ENCODE measurements around the gene RNF17.

The RNF17 gene

DNA sequence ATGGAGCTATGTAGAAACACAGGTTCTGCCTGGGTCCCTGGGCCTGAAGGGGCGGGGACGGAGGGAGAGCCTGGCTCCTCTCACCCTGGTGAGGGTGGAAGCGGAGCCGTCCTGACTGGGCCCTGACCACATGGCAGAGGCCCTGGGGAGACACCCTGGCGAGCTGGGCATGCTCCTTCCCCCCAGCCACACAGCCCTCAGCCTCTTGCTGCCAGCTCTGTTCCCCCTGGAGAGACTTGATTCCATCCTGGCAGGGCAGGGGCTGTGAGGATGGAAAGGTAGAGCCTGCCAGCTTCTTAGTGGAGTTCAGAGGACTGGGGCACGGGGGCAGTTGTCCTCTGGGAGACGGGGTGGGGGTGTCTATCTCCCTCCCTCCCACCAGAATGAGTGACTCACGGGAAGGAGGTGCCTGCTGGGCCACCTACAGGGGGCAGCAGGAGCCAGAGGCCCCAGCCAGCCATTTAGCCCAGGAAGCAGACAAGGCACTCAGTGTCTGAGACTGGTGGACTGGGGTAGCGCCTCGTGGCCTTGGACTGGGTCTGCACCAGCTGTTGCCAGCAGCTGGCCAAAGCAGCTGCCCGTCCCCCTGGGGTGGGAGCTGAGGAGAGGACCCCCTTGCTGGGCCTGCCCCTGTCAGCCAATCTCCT, 22.8 kb upstream of the RNF17 start:
- Histone ChIP-seq H3K27me3 (ENCODE audit: insufficient read depth, poor library complexity, severe bottlenecking) (peaks cover 21% of the 10 kb centered on the region), H3K27ac (replicated peaks) (no peak overlapping the region), H3K4me3 (replicated peaks; ENCODE audit: insufficient read depth, low read length) (no peak overlapping the region)
- TF ChIP-seq GABPA (IDR thresholded peaks at IDR 0.05; ENCODE audit: low read depth), result no peak
- TF ChIP-seq, protein P1, sequence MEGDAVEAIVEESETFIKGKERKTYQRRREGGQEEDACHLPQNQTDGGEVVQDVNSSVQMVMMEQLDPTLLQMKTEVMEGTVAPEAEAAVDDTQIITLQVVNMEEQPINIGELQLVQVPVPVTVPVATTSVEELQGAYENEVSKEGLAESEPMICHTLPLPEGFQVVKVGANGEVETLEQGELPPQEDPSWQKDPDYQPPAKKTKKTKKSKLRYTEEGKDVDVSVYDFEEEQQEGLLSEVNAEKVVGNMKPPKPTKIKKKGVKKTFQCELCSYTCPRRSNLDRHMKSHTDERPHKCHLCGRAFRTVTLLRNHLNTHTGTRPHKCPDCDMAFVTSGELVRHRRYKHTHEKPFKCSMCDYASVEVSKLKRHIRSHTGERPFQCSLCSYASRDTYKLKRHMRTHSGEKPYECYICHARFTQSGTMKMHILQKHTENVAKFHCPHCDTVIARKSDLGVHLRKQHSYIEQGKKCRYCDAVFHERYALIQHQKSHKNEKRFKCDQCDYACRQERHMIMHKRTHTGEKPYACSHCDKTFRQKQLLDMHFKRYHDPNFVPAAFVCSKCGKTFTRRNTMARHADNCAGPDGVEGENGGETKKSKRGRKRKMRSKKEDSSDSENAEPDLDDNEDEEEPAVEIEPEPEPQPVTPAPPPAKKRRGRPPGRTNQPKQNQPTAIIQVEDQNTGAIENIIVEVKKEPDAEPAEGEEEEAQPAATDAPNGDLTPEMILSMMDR (IDR thresholded peaks at IDR 0.05; ENCODE audit: insufficient read depth, low read length), result peak; percentile 7
- no peak for DNase-seq (ENCODE audit: low read depth in 1 of 2, low spot score in 1 of 2)

DNA sequence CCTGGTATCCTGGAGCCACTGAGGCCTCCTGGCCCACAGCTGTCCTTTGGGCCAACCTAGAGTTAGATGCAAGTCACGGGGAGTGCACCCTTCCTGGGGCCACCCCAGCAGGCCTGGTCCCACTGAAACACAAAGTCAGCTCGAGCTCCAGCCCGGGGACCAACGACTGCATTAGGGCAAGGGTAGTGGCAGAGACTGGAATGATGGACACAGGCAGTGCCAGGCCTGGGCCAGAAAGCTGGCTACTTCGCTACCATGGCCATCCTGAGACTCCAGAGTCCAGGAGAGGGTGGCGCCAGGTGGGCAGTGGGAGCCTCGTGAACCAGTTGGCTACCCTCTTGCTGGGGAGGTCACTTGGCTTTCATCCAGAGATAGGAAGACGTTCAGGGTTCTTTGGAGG, 22.2 kb upstream of the RNF17 start:
- Histone ChIP-seq H3K27me3 (ENCODE audit: insufficient read depth, poor library complexity, severe bottlenecking) (peaks cover 28% of the 10 kb centered on the region), H3K4me3 (replicated peaks; ENCODE audit: insufficient read depth, low read length) (no peak overlapping the region), H3K27ac (replicated peaks) (no peak overlapping the region)
- no peak for DNase-seq (ENCODE audit: low read depth in 1 of 2, low spot score in 1 of 2)
- TF ChIP-seq SPI1 (IDR thresholded peaks at IDR 0.05; ENCODE audit: borderline replicate concordance, low read depth), result no peak
- no peak for TF ChIP-seq GABPA (IDR thresholded peaks at IDR 0.05; ENCODE audit: low read depth)
- no peak for TF ChIP-seq POLR2AphosphoS5 (IDR thresholded peaks at IDR 0.05; ENCODE audit: low read depth)
- TF ChIP-seq, protein P1 (IDR thresholded peaks at IDR 0.05; ENCODE audit: insufficient read depth, low read length), result no peak
- TF ChIP-seq, protein P2, sequence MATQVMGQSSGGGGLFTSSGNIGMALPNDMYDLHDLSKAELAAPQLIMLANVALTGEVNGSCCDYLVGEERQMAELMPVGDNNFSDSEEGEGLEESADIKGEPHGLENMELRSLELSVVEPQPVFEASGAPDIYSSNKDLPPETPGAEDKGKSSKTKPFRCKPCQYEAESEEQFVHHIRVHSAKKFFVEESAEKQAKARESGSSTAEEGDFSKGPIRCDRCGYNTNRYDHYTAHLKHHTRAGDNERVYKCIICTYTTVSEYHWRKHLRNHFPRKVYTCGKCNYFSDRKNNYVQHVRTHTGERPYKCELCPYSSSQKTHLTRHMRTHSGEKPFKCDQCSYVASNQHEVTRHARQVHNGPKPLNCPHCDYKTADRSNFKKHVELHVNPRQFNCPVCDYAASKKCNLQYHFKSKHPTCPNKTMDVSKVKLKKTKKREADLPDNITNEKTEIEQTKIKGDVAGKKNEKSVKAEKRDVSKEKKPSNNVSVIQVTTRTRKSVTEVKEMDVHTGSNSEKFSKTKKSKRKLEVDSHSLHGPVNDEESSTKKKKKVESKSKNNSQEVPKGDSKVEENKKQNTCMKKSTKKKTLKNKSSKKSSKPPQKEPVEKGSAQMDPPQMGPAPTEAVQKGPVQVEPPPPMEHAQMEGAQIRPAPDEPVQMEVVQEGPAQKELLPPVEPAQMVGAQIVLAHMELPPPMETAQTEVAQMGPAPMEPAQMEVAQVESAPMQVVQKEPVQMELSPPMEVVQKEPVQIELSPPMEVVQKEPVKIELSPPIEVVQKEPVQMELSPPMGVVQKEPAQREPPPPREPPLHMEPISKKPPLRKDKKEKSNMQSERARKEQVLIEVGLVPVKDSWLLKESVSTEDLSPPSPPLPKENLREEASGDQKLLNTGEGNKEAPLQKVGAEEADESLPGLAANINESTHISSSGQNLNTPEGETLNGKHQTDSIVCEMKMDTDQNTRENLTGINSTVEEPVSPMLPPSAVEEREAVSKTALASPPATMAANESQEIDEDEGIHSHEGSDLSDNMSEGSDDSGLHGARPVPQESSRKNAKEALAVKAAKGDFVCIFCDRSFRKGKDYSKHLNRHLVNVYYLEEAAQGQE (IDR thresholded peaks at IDR 0.05; ENCODE audit: insufficient replicate concordance, low read depth), result no peak

DNA sequence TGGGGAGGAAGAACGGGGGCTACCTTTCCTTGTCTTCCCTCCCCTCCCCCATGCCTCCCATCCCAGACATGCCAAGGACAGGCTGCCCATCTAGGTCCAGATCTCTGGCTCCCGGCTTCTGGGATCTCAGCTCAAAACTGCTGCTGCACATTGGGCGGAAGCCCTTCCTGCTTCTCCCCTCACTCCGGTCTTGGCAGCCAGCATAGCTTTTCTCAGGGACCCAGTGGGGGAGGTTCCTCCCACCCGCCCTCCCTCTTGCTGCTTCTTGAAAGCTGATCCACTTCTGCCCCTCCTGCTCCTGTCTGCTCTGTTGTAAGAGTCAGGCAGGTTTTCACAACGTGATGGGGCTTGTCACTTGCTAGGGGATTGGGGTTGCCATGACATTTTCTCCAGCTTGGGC, 21.7 kb upstream of the RNF17 start:
- H3K4me3 ChIP-seq (replicated peaks; ENCODE audit: insufficient read depth, low read length), result no peak overlapping the region
- no peak for DNase-seq (ENCODE audit: low read depth in 1 of 2, low spot score in 1 of 2)
- no peak for TF ChIP-seq POLR2AphosphoS5 (IDR thresholded peaks at IDR 0.05; ENCODE audit: low read depth)
- TF ChIP-seq, protein P2 (IDR thresholded peaks at IDR 0.05; ENCODE audit: insufficient replicate concordance, low read depth), result no peak
- TF ChIP-seq, protein P1 (IDR thresholded peaks at IDR 0.05; ENCODE audit: insufficient read depth, low read length), result no peak
- no peak for TF ChIP-seq SPI1 (IDR thresholded peaks at IDR 0.05; ENCODE audit: borderline replicate concordance, low read depth)
- TF ChIP-seq GABPA (IDR thresholded peaks at IDR 0.05; ENCODE audit: low read depth), result no peak
- no peak overlapping the region for H3K27ac ChIP-seq (replicated peaks)
- peaks cover 33% of the 10 kb centered on the region for H3K27me3 ChIP-seq (ENCODE audit: insufficient read depth, poor library complexity, severe bottlenecking)

DNA sequence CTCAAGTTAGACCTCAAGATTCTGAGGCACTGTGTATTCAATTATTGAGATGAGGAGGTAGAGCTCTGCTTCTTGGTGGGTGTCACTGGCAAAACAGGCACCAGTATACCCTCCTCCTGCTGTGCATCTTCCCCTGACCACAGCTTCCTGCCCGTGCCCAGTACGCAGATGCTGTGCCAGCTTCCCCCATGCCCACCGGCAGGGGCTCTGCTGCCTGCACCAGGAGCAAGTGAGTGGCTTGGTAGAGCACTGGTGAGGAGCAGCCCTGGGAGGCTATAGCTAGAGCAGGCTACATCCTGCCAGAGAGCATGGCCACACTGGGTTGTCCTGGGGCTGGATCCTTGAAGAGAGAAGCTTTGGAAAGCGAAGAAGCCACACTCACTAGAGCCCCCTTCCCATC, 21.0 kb upstream of the RNF17 start:
- TF ChIP-seq, protein P1 (IDR thresholded peaks at IDR 0.05; ENCODE audit: insufficient read depth, low read length), result no peak
- TF ChIP-seq POLR2AphosphoS5 (IDR thresholded peaks at IDR 0.05; ENCODE audit: low read depth), result no peak
- TF ChIP-seq, protein P2 (IDR thresholded peaks at IDR 0.05; ENCODE audit: insufficient replicate concordance, low read depth), result no peak
- H3K27ac ChIP-seq (replicated peaks), result no peak overlapping the region
- peaks cover 40% of the 10 kb centered on the region for H3K27me3 ChIP-seq (ENCODE audit: insufficient read depth, poor library complexity, severe bottlenecking)
- H3K4me3 ChIP-seq (replicated peaks; ENCODE audit: insufficient read depth, low read length), result no peak overlapping the region
- DNase-seq (ENCODE audit: low read depth in 1 of 2, low spot score in 1 of 2), result no peak

Measured in HL-60 (cell line).